Measurements from ENCODE around the gene JAKMIP3.

The JAKMIP3 gene

GRCh38 chr10:132106431-132106830 is 40.7 kb downstream of the JAKMIP3 start:
- Histone ChIP-seq H3K4me3 (ENCODE audit: low read length) (no peak overlapping the region), H3K27me3 (ENCODE audit: low read depth, low read length) (no peaks in the 10 kb centered on the region), H3K4me2 (ENCODE audit: low read length) (no peak overlapping the region), H3K9ac (ENCODE audit: low read length) (no peak overlapping the region), H3K79me2 (ENCODE audit: low read length) (no peaks in the 10 kb centered on the region), H3K27ac (ENCODE audit: low read length) (no peak overlapping the region), H2AFZ (ENCODE audit: low read depth, low read length) (no peak overlapping the region), H3K4me1 (ENCODE audit: low read length) (no peaks in the 10 kb centered on the region), H3K36me3 (replicated peaks; ENCODE audit: low read depth, low read length) (no peaks in the 10 kb centered on the region), H3K9me3 (ENCODE audit: insufficient read depth, low read length) (no peaks in the 10 kb centered on the region), H4K20me1 (ENCODE audit: insufficient read depth, low read length) (no peaks in the 10 kb centered on the region)
- TF ChIP-seq EZH2phosphoT487 (IDR thresholded peaks at IDR 0.05; ENCODE audit: low read depth) (no peak), CTCF (IDR thresholded peaks at IDR 0.05; ENCODE audit: low read depth, low read length) (no peak)

GRCh38 chr10:132107186-132107948 is 41.6 kb downstream of the JAKMIP3 start:
- Histone ChIP-seq H3K27ac (ENCODE audit: low read length) (no peak overlapping the region), H3K4me2 (ENCODE audit: low read length) (no peak overlapping the region), H3K79me2 (ENCODE audit: low read length) (no peaks in the 10 kb centered on the region), H3K4me1 (ENCODE audit: low read length) (no peaks in the 10 kb centered on the region), H4K20me1 (ENCODE audit: insufficient read depth, low read length) (no peaks in the 10 kb centered on the region), H3K27me3 (ENCODE audit: low read depth, low read length) (no peaks in the 10 kb centered on the region), H2AFZ (ENCODE audit: low read depth, low read length) (no peak overlapping the region), H3K36me3 (replicated peaks; ENCODE audit: low read depth, low read length) (no peaks in the 10 kb centered on the region), H3K4me3 (ENCODE audit: low read length) (no peak overlapping the region), H3K9ac (ENCODE audit: low read length) (no peak overlapping the region), H3K9me3 (ENCODE audit: insufficient read depth, low read length) (no peaks in the 10 kb centered on the region)
- TF ChIP-seq EZH2phosphoT487 (IDR thresholded peaks at IDR 0.05; ENCODE audit: low read depth) (no peak), CTCF (IDR thresholded peaks at IDR 0.05; ENCODE audit: low read depth, low read length) (no peak)

- Histone ChIP-seq H3K36me3 (replicated peaks; ENCODE audit: low read depth, low read length) (no peaks in the 10 kb centered on the region), H3K4me2 (ENCODE audit: low read length) (no peak overlapping the region), H3K79me2 (ENCODE audit: low read length) (no peaks in the 10 kb centered on the region), H3K27ac (ENCODE audit: low read length) (no peak overlapping the region), H3K4me1 (ENCODE audit: low read length) (no peaks in the 10 kb centered on the region), H3K4me3 (ENCODE audit: low read length) (no peak overlapping the region), H4K20me1 (ENCODE audit: insufficient read depth, low read length) (no peaks in the 10 kb centered on the region), H3K27me3 (ENCODE audit: low read depth, low read length) (no peaks in the 10 kb centered on the region), H3K9me3 (ENCODE audit: insufficient read depth, low read length) (no peaks in the 10 kb centered on the region), H2AFZ (ENCODE audit: low read depth, low read length) (no peak overlapping the region), H3K9ac (ENCODE audit: low read length) (no peak overlapping the region)
- TF ChIP-seq CTCF (IDR thresholded peaks at IDR 0.05; ENCODE audit: low read depth, low read length) (no peak), EZH2phosphoT487 (IDR thresholded peaks at IDR 0.05; ENCODE audit: low read depth) (no peak)
Measured at GRCh38 chr10:132107949-132108877, 42.5 kb downstream of the JAKMIP3 start.
